Fibroblast of the aortic adventitia (primary cell): ENCODE results near the gene NOS3. TPM values are rescaled to one million over a fixed set of nuclear protein-coding genes. Genes with fewer than 3 reads are reported as not detected.

Experiments
- DNase-seq: peaks from one replicate; pipeline ENCODE4 v3.0.0-alpha.2; 2010; ENCODE audit warnings: low read depth
- H3K4me3 ChIP-seq: 2 replicates; pipeline ENCODE4 v1.5.1; 2011; ENCODE audit warnings: low read depth, mild to moderate bottlenecking, control low read depth, low read length, moderate library complexity
- CTCF ChIP-seq: IDR thresholded peaks from 2 replicates; pipeline ENCODE4 v1.5.1; 2011; ENCODE audit warnings: mild to moderate bottlenecking, low read length, control low read depth, inconsistent platforms; ENCODE audit not compliant: insufficient read depth
- total RNA-seq: library from RNA; depleted of rRNA; stranded (reverse); fragments of >200 nt; gene quantifications from 2 replicates; pipeline ENCODE4 v1.2.3, GENCODE V29; 2012; ENCODE audit warnings: low replicate concordance

NOS3 gene
- total RNA-seq, 1 donor: 0.36 TPM

DNA sequence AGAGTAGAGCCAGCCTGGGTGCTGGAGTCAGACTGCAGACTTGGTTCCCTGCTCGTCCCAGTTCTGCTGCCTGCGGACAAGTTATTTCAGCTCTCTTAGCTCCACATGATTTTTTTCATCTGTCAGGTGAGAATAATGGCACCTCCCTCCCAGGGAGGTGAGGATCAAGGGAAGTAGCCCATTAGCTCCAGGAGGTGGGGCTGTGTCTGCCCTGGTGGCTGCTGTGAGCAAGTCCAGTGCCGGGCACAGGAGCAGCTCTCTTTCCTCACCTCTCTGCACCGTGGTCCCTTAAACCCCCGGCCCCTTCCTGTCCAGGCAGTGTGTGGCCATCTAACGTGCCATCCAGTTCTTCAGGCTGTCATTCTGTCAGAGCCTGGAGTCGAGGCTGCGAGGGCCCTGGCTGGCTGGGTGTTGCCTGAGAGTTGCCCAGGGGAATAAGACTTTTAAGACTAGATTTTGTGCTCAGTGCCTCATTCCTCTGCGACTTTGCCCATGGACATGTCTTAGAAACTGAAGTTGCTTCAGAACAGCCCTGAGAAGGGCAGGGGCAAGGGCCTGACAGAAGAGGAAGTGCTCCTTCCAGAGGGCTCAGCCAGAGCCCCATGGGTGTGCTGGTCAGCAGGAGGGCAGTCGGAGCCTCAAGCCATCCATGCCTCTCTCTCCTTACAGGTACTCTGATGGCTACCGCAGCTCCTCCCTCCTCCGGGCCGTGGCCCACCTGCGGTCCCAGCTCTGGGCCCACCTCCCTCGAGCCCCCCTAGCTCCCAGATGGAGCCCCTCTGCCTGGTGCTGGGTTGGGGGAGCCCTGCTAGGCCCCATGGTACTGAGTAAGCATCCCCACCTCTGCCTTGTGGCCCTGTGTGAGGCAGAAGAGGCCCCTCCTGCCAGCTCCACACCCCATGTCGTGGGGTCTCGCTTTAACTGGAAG lies 42.4 kb downstream of the NOS3 start:
- no peak overlapping the region for H3K4me3 ChIP-seq
- no peak for DNase-seq
- TF ChIP-seq CTCF: no peak

GRCh38 chr7:151033864-151034249 lies 43.0 kb downstream of the NOS3 start:
- no peak for TF ChIP-seq CTCF
- no peak for DNase-seq
- no peak overlapping the region for H3K4me3 ChIP-seq

DNA sequence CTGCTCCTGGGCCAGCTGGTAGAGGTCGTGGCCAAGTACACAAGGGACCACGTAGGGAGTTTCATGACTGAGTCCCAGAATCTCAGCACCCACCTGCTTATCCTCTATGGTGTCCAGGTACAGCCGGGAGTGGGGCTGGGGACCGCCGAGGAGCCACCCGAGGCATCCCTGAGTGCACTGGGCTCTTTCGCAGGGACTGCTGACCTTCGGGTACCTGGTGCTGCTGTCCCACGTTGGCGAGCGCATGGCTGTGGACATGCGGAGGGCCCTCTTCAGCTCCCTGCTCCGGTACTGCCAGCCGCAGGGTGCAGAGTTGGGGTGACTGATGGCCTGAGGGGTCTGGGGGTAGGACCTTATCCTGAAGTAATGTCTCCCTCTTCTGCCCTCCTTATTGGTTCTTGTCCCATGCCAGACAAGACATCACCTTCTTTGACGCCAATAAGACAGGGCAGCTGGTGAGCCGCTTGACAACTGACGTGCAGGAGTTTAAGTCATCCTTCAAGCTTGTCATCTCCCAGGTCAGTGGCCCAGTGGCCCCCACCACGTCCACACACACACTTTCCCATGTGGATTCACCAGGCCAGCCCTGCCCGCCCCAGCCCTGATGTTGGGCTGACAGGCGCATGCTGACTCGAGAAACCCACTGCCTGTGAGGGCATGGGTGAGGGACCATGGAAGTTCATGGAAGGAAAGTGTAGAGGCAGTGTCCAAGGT lies 43.7 kb downstream of the NOS3 start:
- no peak for TF ChIP-seq CTCF
- DNase-seq: no peak
- H3K4me3 ChIP-seq: no peak overlapping the region

- no peak for TF ChIP-seq CTCF
- DNase-seq: no peak
- no peak overlapping the region for H3K4me3 ChIP-seq
Measured at GRCh38 chr7:151035026-151035717, 44.4 kb downstream of the NOS3 start.

DNA sequence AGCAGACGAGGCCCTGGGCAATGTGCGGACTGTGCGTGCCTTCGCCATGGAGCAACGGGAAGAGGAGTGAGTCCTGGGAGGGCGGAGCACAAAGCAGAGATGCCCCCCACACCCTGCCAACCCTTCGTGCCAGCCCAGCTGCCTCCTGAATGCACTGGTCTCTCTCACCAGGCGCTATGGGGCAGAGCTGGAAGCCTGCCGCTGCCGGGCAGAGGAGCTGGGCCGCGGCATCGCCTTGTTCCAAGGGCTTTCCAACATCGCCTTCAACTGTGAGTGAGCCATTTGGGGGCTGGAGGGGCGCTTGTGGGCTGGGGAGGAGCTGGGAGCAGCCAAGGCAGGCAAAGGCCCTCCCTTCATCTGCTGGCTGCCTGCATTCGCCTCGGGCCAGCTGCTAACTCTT lies 45.1 kb downstream of the NOS3 start:
- no peak for DNase-seq
- no peak for TF ChIP-seq CTCF
- H3K4me3 ChIP-seq: no peak overlapping the region

DNA sequence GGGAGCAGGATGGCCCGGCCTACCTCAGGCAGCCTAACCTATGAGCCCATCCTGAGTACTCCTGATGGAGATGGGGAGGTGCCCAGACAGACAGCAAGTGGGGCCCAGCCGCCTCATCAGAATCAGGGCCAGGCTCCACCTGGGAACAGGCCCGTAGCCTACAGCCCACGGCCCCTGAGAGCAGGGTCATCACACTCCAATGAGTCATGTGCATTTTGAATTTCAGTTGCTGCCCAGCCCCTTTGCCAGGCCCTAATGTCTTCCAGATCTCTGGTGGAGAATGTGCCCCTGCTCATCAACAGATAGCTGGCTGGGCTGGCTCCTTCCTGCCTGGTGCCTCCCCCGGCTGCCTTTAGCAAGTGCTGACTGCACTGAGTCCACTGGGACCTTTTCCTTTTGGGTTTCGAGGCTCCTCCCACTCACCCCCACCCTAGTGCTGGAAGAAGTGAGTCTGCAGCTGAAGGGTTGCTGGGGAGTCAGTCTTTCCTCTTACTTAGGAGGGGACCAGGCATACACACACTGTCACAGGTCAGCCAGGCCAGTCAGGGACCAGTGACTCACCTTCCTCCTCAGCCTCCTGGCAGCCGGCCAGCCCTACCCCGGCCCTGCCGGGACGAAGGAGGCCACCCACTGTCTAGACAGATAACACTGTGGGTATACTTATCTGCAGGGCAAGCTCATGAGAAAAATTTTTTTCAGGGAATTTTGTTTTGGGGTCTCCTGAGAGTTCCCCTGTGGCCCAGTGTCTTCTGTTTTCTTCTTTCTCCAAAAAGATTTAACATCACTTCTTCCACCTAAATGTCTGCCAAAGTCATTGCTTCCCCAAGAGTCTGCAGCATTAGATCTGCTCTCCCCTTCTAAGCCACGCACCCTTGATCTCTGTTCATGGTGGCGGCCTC lies 48.4 kb downstream of the NOS3 start:
- DNase-seq: peak; percentile 85
- TF ChIP-seq CTCF: peak; percentile 5
- H3K4me3 ChIP-seq: no peak overlapping the region
